ENCODE data around the gene AQP12B.

AQP12B gene

GRCh38 chr2:240714747-240715725 lies 32.4 kb upstream of the AQP12B start:
- no peak overlapping the region for H3K27ac ChIP-seq
- no peaks in the 10 kb centered on the region for H3K36me3 ChIP-seq (replicated peaks)
- no peak for TF ChIP-seq CTCF (IDR thresholded peaks at IDR 0.05; ENCODE audit: low read depth, low read length, missing control alignments)
- in situ Hi-C loops (cut with HindIII; ENCODE audit: low pct_ligation_motif_present, low sequenced_read_pairs): no loop called here
- DNase-seq: no peak
- H3K4me3 ChIP-seq (ENCODE audit: low read depth, low read length): no peak overlapping the region
- H3K27me3 ChIP-seq (replicated peaks): no peaks in the 10 kb centered on the region

GRCh38 chr2:240713928-240714746 lies 31.5 kb upstream of the AQP12B start:
- no peak for DNase-seq
- TF ChIP-seq CTCF (IDR thresholded peaks at IDR 0.05; ENCODE audit: low read depth, low read length, missing control alignments): no peak
- H3K4me3 ChIP-seq (ENCODE audit: low read depth, low read length): no peak overlapping the region
- no peak overlapping the region for H3K27ac ChIP-seq
- in situ Hi-C loops (cut with HindIII; ENCODE audit: low pct_ligation_motif_present, low sequenced_read_pairs): no loop called here
- H3K36me3 ChIP-seq (replicated peaks): no peaks in the 10 kb centered on the region
- no peaks in the 10 kb centered on the region for H3K27me3 ChIP-seq (replicated peaks)

- no peaks in the 10 kb centered on the region for H3K27me3 ChIP-seq (replicated peaks)
- H3K27ac ChIP-seq: no peak overlapping the region
- in situ Hi-C loops (cut with HindIII; ENCODE audit: low pct_ligation_motif_present, low sequenced_read_pairs): no loop called here
- no peaks in the 10 kb centered on the region for H3K36me3 ChIP-seq (replicated peaks)
- TF ChIP-seq CTCF (IDR thresholded peaks at IDR 0.05; ENCODE audit: low read depth, low read length, missing control alignments): no peak
- H3K4me3 ChIP-seq (ENCODE audit: low read depth, low read length): no peak overlapping the region
- no peak for DNase-seq
Observed at GRCh38 chr2:240713071-240713927, 30.6 kb upstream of the AQP12B start.

GRCh38 chr2:240712121-240712520 lies 29.4 kb upstream of the AQP12B start:
- no peak for TF ChIP-seq CTCF (IDR thresholded peaks at IDR 0.05; ENCODE audit: low read depth, low read length, missing control alignments)
- in situ Hi-C loops (cut with HindIII; ENCODE audit: low pct_ligation_motif_present, low sequenced_read_pairs): no loop called here
- no peaks in the 10 kb centered on the region for H3K36me3 ChIP-seq (replicated peaks)
- no peak for DNase-seq
- H3K4me3 ChIP-seq (ENCODE audit: low read depth, low read length): no peak overlapping the region
- peaks cover 5% of the 10 kb centered on the region for H3K27me3 ChIP-seq (replicated peaks)
- H3K27ac ChIP-seq: no peak overlapping the region

GRCh38 chr2:240711701-240712100 lies 29.0 kb upstream of the AQP12B start:
- Histone ChIP-seq H3K4me3 (ENCODE audit: low read depth, low read length) (no peak overlapping the region), H3K27me3 (replicated peaks) (peaks cover 8% of the 10 kb centered on the region), H3K27ac (no peak overlapping the region), H3K36me3 (replicated peaks) (no peaks in the 10 kb centered on the region)
- TF ChIP-seq CTCF (IDR thresholded peaks at IDR 0.05; ENCODE audit: low read depth, low read length, missing control alignments): no peak
- DNase-seq: no peak
- in situ Hi-C loops (cut with HindIII; ENCODE audit: low pct_ligation_motif_present, low sequenced_read_pairs): no loop called here
